ENCODE results near the gene LECT2.

The LECT2 gene

DNA sequence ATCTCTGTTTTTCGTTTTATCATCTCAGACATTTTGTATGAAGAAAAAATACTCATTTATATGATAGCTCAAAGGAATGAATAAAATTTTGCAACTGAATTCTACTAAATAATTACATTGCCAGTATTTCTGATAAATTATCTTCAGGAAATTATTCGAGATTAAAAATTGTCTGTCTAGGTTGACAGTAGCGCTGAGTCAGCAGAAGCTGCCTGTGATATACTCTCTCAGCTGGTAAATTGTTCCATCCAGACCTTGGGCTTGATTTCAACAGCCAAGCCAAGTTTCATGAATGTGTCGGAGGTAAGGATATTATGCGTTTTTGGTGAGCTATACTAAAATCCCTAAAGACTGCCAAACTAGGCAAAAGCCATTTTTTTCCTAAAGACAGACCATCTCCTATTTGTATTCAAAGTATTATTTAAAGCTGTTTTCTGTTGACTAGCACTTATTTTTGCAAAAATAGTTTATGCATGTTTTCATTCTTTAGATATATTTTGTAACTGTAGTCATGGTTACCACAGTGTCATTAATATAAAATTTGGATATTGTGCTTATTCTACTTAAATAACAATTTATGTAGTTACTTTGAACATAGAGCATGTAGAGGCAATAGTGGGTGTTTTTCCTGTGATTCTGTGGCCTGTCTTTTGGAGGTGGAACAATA lies 17.4 kb downstream of the LECT2 start:
- DNase-seq (ENCODE audit: low read depth in 3 of 3), result no peak

GRCh38 chr5:135934939-135935338 lies 19.8 kb downstream of the LECT2 start:
- no peak for DNase-seq (ENCODE audit: low read depth in 3 of 3)

DNA sequence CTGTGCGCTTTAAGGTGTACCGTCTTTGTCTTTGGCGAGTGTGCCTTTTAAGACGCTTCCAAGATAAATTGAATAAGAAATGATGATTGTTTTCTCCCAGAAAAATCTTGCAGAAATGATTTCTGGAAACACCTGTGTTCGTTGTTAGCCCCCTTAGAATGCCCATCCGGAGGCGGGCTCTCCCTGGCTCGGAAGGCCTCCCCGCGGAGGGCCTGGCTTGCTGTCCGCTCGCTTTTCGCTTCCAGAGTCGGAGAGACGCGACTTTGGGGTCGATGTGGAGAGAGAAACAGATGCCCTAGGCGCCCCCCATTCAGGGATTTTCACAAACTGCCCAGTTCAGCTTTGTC lies 23.9 kb downstream of the LECT2 start:
- no peak for DNase-seq (ENCODE audit: low read depth in 3 of 3)

DNA sequence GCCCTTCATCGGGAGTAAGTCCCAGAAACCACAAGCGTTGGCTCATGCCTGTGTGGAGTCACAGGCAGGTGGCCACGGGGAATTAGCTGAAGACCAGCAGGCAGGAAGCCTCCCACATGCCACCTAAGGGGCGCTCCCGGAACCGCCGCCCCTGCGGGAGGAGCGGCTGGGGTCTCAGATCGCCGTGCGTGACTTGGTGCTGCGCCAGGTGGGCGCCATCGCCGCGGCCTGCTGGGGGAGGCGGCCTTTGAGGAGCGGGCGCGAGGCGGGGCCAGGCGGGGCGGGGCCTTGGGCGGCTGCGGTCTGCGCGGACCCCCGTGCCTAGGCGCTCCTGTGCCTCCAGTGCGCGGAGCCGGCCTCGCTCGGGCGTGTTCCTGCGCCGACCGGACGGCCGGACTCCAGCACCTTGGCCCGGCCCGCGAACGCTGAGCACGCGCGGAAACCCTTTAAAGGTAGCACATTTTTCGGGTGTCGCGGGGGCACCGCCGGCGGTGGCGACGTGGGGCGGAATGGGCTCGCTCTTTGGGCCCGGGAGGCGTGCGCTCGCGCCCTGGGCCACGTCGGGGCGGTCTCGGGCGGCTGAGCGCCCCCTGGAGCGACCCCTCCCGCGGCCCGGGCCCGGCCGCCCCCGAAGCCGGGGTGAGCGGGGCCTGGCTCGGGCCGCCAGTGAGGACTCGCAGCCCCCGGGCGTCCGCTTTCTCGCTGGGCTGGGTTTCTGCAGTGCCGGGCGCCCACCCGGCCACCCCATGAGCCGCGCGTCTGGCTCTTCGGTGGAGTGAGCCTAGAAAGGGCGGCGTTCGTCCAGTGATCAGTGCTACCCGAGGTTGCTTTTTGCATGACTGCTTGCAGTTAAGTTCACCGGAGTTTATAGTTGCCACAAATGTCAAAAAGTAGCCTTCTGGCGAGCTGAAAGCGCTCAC lies 24.5 kb downstream of the LECT2 start:
- DNase-seq (ENCODE audit: low read depth in 3 of 3), result no peak

DNA sequence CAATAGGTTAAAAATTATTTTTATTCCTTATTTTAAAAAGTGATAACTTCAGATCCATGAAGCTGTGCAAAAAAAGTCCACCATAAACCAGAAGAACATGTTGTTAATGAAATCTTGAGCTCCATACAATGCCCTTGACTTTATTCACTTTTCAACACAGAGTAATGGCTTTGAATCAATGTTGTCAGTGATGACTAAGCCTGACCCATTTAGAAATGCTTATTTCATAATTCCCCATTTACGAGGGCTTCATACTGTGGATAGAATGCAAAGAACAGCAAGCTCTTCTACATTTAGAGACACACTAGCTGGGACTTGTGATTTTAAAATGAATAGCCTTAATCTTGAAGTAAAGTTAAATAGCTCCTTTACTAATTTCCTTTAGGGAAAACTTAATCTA lies 33.4 kb downstream of the LECT2 start:
- DNase-seq (ENCODE audit: low read depth in 3 of 3), result no peak

GRCh38 chr5:135920199-135920598 lies 34.6 kb downstream of the LECT2 start:
- no peak for DNase-seq (ENCODE audit: low read depth in 3 of 3)

GRCh38 chr5:135916638-135917263 lies 38.0 kb downstream of the LECT2 start:
- DNase-seq (ENCODE audit: low read depth in 3 of 3), result no peak

GRCh38 chr5:135915466-135916001 lies 39.2 kb downstream of the LECT2 start:
- no peak for DNase-seq (ENCODE audit: low read depth in 3 of 3)

DNA sequence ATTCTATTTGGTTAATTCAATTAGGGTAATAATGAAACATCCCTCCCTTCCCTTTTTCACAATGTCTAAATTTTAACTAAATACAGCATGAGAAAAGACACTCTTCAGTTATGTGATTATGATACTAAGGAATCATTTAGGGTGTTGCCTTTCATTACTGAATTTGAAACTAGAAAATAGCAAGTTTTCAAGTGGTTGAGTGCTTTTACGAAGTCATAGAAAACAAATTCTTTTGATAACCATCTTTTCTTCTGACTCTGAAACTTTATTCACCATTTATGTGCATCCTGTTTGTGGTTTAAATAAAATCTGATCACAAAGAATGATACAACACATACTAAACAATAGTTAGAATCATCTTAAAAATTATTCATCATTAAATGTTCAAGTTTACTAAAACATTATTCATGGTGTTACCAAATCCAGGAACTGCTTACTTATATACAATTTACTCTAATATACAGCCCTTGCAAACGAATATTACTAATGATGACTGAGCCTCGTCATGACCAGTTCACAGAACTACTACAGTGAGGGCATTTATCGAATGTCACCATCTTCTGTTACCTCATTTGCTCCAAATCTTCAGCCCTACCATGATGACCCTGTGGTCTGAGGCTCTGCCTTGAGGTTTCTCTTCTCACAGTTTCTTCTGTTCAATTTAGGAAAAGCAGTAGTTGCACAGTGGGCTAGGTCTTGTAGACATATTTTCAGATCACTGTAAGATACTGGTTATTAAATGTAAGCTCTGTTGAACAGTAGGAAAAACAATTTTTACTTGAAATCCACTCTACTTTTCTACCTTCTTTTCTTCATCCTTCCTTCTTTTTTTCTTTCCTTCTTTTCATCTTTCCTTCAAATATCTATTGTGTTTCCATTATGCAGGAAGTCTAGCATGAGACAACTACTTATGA lies 40.8 kb downstream of the LECT2 start:
- no peak for DNase-seq (ENCODE audit: low read depth in 3 of 3)

- DNase-seq (ENCODE audit: low read depth in 3 of 3), result no peak
Measured at GRCh38 chr5:135905144-135905543, 49.6 kb downstream of the LECT2 start.

GRCh38 chr5:135901633-135902032 lies 53.1 kb downstream of the LECT2 start:
- DNase-seq (ENCODE audit: low read depth in 3 of 3), result no peak

DNA sequence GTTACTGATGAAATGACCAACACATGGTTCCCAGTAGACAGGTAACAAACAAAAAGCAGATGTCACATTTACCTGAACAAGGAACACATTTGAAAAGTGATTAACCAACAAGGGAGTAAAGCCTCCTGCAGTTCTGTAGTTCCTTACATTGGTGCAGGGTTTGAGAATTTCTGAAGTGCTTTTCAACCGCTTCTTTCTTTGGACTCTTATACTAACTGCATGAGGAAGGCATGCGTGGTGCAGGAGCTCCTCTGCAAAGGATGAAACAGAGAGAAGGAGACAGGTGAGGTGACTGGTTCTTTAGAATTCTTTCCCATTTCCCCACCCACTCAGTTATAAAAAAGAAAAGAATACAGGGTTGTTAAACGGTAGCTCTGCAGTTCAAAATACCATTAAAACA lies 54.5 kb downstream of the LECT2 start:
- DNase-seq (ENCODE audit: low read depth in 3 of 3), result no peak

DNA sequence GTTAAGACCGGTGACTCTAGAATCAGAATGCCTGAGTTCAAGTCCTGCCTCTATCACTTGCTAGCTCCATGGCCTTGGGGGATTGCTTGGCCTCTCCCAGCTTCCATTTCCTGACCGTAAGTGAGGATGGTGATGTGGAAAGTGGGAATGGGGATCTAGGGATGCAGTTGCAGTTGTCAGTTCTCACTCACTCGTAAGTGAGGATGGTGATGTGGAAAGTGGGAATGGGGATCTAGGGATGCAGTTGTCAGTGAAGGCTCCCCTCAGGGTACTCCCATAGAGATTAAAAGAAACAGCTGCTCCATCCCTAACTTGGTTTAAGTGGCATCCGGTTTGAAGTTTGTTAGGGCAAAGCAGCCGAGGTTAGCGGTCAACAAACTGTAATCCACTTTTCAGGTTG lies 56.1 kb downstream of the LECT2 start:
- no peak for DNase-seq (ENCODE audit: low read depth in 3 of 3)
